ENCODE results near the gene WDR6.

WDR6 gene, protein sequence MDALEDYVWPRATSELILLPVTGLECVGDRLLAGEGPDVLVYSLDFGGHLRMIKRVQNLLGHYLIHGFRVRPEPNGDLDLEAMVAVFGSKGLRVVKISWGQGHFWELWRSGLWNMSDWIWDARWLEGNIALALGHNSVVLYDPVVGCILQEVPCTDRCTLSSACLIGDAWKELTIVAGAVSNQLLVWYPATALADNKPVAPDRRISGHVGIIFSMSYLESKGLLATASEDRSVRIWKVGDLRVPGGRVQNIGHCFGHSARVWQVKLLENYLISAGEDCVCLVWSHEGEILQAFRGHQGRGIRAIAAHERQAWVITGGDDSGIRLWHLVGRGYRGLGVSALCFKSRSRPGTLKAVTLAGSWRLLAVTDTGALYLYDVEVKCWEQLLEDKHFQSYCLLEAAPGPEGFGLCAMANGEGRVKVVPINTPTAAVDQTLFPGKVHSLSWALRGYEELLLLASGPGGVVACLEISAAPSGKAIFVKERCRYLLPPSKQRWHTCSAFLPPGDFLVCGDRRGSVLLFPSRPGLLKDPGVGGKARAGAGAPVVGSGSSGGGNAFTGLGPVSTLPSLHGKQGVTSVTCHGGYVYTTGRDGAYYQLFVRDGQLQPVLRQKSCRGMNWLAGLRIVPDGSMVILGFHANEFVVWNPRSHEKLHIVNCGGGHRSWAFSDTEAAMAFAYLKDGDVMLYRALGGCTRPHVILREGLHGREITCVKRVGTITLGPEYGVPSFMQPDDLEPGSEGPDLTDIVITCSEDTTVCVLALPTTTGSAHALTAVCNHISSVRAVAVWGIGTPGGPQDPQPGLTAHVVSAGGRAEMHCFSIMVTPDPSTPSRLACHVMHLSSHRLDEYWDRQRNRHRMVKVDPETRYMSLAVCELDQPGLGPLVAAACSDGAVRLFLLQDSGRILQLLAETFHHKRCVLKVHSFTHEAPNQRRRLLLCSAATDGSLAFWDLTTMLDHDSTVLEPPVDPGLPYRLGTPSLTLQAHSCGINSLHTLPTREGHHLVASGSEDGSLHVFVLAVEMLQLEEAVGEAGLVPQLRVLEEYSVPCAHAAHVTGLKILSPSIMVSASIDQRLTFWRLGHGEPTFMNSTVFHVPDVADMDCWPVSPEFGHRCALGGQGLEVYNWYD

DNA sequence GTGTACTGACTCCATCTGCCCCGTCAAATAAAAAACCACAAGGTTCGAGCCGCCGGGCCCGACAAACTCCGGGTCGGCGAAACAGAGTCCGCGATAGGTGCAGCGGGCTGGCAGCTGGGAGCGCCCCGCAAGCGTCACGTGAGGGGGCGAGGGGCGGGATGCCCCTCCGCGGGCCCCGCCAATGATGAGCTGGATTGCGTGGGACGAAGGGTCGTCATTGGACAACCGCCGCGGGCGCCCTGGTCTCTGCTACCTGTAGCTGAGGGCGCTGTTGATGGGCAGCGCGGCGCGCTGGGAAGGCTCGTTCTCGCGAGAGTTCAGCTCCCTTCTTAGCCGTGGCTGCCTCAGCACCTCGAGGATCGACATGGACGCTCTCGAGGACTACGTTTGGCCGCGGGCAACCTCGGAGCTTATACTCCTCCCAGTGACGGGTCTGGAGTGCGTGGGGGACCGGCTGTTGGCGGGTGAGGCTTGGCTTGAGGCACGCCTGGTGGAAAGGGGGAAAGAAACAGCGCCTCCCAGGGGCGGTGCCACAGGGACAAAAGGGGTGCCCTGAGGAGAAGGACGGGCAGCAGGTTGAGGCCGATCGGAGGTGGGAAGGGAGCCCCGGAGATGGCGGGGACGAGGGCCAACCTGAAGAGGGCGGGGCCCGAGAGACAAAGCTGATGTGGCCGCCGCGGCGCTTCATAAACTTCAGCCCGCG lies at the start of gene WDR6:
Gene WDR6 (plus strand): TSS at position 324 of the 703 bp plus-strand sequence. CDS start 41 bp downstream, at position 365.
- DNase-seq (ENCODE audit: low read depth): peak; percentile 96

DNA sequence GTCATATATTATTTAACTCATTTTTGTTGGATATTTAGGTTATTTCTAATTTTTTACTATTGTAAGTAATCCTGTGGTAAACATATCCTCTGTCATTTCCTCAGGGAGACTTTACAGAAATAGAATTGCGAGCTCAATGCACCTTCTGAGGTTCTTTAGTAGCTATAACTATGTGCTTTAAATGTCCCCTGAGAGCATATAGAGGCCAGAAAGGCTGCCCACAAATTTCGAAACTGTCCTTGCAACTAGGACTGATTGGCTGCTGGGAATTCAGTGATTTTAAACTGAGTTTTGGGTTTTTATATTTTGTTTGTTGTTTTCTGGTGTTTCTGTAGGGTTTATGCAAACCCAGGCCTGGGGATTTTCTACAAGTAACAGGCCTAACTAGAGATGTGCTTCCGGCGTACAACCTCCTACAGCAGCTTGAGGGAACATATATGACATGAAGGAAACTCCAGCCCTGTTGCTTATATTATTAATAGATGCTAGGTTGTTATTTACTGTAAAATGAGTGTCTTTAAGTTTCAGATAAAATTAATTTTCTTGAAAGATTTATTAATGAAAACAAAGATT lies 46.3 kb upstream of the WDR6 start:
- DNase-seq (ENCODE audit: low read depth): no peak

DNA sequence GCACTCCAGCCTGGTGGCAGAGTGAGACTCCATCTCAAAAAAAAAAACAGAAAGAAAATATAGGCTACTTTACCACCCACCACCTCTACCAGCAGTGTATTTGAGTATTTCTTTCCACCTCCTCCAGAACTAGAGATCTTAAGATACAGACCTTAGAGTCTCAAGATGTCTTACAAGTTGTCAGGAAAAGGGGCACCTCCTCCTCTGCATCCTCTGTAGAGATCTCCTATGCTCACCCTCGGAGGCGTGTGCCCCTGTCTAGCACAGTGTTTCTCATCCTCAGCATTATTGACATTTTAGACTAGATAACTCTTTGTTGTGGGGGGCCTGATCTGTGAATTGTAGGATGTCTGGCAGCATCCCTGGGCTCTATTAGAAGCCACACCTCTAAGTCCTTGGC lies 44.9 kb upstream of the WDR6 start:
- no peak for DNase-seq (ENCODE audit: low read depth)

DNA sequence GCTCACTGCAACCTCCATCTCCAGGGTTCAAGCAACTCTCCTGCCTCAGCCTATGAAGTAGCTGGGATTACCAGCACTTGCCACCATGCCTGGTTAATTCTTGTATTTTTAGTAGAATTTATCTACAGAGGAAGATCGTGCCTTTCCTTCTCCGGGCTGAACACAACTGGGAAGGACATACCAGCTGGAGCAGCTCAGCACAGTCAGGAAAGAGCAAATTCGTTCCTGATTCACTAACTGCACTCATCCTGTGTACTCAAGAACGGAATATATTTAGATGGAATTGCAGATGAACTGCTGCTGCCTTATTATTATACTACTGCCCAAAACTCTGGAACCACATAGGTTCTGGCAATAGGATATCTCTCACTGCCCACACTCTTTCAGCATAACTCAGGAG lies 44.3 kb upstream of the WDR6 start:
- no peak for DNase-seq (ENCODE audit: low read depth)

DNA sequence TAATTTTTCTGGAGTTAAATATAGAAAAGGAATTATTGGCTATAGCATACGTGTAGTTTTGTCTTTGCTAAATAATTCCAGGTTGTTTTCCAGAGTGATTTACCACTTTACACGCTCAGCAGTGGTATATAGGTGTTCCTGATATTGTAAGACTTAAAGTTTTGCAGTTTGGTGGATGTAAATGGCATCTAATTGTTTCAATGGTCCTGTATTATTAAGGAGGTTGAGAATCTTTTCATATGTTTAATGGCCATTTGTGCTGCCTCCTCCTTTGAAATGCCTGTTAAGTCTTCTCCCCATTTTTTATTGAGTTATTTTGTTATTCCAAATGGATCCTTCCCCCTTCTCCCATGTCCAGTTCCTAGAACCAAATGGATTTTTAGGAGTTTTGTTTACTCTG lies 43.6 kb upstream of the WDR6 start:
- no peak for DNase-seq (ENCODE audit: low read depth)

DNA sequence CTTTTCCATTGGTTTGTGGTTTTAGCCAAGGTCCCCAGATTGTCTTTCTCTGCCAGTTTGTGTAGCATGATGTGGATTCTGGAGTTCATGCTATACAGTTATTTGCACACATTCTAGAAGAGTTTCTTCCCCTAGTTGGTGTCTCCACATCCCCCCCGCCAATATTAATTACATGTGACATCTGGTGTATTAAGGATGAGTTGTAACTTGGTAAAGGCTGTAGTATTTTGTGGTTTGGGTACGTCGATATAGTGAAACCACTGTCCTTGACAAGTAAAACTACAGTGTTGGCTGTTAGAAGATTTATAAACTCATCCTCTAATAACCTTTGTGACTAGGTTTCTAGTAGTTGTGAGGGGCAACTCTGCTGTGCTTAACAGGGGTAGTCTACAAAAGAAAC lies 40.8 kb upstream of the WDR6 start:
- DNase-seq (ENCODE audit: low read depth): no peak

DNA sequence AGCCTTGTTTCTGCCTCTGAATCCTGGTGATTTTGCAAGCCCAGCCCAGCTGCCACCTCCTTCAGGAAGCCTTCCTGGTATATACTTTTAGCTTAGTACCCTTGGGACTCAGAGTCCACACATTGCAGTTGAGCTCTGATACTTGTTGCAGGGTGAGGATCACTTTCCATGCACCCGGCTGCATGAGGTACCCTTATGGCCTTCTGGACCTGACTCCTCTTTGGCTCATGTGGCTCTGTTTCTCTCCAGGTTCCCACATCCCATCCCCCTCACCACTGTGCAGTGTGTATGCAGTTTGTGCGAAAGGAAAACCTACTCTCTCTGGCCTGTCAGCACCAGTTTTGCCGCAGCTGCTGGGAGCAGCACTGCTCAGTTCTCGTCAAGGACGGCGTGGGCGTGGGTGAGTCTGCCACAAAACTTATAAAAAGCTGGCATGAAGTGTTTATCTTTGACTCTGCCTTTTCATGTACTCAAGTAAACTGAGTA lies 40.3 kb upstream of the WDR6 start:
- no peak for DNase-seq (ENCODE audit: low read depth)

DNA sequence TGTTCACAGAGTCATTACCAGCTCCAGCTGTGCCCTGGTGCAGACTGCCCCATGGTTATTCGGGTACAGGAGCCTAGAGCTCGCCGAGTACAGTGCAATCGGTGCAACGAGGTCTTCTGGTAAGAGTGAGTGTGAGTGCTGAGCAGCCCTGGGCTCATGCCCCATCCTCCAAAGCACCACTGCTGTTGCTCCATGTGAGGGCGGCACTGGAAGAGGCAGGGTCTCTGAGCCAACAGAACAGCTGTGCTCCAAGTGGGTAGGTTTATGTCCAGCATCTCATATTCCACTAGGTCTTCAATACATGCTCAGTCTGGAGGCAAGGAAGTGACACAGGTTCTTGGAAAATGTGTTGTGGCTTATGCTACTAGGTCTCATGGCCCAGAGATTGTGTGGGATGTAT lies 36.6 kb upstream of the WDR6 start:
- DNase-seq (ENCODE audit: low read depth): no peak

DNA sequence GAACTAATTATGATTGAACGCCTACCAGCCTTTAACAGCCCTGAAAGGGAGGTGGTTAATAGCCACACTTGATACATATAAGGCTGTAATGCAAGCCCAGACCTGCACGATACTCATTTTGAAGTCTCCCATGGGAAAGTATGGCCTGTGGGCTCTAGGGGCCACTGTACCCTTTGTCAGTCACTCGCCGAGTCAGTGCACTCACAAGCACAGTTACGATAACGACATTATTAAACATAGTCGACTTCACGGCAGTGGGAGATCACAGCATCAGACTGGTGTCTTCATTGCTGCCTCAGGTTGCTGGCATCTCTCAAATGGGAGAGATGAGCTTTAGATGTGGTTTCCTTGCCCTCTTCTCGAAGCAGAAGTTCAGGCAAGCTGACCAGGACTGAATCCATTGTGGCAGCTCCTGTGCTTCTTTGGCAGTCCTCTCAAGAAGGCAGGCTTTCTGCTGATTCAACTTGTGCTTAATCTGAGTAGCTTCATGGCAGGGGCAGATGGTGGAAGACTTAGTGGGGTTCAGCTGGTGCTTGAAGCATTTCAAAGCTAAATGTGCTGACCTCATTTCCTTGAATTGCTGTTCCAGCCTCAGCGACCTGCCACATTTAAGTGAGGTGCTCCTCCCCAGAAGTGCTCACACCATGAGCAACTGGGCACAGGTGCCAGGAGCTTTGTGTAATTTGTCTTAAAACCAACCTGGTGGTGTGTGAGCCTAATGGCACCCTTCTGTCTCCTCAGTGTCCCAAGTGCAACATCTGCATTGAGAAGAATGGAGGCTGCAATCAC lies 32.9 kb upstream of the WDR6 start:
- DNase-seq (ENCODE audit: low read depth): no peak

DNA sequence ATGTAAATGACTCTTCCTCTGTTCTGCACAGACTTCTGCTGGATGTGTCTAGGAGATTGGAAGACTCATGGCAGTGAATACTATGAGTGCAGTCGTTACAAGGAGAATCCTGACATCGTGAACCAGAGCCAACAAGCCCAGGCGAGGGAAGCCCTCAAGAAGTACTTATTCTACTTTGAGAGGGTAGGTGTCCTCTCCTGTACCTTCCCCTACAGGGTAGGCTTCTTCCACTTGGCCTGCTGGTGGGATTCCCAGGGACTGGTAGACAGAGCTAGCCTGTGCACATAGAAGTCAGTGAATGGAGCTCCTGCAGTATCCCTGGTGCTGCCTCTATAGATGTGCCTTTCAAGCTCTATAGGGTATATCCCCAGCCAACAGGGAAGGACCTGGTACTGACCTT lies 27.7 kb upstream of the WDR6 start:
- no peak for DNase-seq (ENCODE audit: low read depth)

DNA sequence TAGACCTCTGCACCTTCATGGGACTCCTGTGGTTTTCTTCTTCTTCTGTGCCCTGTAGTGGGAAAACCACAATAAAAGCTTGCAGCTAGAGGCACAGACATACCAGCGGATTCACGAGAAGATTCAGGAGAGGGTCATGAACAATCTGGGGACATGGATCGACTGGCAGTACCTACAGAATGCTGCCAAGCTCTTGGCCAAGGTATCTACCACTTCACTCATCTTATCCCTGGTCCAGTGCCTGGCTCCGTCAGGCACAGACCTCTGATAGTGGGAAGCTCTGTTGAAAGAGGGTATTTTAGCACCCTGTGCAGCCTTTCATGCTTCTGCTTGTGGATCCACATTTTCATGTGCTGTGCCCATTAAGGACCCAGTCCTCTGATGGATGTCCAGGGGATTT lies 26.9 kb upstream of the WDR6 start:
- no peak for DNase-seq (ENCODE audit: low read depth)

DNA sequence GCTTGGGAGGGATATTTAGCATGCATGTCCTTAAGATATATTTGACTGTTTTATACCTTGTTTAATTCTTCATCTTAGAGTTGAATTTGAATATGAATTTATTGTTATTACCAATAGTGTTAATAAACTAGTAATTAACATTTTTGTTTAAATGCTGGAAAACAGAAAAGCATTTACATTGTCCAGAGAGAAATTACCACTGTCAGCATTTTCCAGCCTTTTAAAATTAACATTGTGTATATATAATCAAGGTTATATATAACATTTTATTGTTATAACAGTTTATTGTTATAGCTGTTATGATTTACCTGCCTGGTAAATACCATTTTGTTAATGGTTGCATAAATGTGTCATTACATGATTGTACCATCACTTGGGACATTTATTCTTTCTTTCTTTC lies 25.2 kb upstream of the WDR6 start:
- no peak for DNase-seq (ENCODE audit: low read depth)

DNA sequence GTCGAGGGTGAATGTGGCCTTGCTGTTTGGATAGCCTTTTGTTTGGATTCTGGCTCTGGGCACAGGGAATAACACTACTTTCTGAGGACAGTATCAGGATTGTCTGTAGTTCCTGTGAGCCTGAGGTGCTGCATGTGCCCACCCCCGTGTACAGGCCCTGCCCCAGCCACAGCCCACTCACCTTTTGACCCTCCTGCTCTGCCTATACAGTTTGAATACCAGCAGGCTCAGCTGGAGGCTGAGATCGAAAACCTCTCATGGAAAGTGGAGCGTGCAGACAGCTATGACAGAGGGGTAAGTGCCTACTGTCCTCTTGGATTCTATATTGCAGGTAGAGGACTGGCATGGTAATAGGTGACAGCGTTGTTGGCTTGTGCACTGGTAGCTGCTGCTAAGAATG lies 24.5 kb upstream of the WDR6 start:
- no peak for DNase-seq (ENCODE audit: low read depth)

DNA sequence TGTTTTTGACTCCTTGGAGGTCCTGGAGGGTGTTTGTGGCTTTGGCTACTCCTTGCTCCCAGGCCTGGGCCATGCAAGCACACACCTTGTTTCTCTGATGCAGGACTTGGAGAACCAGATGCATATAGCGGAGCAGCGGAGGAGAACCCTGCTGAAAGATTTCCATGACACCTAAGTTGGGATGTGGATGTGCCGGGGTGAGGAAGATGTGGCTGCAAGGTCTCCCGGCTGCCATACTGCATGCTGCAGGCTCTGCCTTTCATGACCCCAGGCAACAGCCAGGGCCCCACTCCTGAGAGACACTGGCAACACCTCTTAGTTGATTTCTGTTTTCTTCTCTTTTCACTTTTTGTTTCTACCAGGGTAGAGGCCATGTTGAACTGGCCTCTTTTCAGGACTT lies 24.1 kb upstream of the WDR6 start:
- DNase-seq (ENCODE audit: low read depth): no peak

DNA sequence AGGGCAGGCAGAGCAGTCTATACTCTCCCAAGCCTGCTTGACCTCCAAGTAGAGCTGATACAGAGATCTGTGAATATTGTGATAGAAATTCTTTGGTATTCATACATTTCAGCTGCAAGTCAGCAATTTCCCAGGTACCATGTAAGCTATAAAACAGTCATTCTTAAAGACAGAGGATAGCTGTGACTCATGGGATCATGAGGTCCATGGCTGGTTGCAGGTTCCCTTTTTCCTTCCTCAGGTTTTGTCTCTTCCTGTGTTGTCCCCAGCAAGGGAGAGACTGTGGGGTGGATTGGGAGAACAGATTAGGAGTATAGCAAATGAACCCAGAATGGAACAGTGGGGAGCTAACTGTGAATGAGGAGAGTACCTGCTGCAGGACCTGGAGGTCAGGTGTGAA lies 22.5 kb upstream of the WDR6 start:
- no peak for DNase-seq (ENCODE audit: low read depth)

DNA sequence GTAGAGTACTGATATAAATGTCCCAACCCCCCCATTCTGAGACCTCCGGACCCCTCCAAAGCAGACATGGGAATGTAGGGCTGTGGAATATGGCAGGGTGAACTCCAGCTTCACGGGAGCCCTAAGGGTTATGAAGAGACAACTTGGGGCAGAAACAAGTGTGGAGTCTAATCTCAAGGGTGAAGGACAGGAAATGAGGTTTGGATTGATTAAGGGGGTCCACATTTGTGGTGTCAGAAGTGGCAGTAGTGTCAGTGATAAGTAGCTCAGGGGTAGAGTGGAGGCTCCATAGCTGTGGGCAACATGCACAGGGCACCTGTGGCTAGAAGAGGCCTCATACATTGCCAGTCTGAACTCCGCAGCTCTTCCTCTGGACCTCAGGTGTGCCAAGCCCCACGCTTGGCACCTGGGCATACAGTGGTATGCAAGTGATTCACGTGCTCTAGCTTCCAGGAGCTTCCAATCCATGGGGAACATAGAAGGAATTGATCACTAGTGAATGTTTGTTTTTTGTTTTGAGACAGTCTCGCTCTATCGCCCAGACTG lies 21.3 kb upstream of the WDR6 start:
- no peak for DNase-seq (ENCODE audit: low read depth)

DNA sequence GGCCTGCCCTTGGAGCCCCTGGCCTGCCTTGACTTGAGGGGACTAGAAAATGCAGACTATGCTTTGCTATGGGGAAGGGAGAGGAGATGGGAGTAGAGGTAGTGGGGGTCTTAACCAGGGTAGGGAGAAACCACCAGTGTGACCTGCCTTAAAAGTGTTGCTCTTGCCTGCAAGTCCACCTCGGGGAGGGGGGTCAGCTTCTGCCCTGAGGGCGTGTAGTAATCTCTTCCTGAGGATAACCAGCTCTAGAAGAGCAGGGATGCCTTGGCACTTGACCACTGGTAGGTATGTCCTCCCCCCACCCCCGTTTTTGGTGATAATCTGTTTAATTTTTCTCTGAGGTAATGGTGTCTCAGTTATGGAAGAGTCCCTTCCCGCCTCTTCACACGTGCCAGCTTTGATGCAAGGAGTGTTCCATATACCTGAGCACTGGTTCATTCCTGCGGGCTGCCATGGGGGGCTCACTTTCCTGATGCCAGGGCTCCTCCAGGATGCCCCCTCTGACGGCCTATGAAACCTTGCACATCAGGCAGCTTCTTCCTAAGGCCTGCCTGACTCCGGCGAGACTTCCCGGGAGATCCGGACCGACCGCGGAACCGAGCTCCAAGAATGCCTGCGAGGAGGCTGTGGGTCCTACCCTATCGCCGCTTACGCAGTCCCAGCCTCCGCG lies 17.9 kb upstream of the WDR6 start:
- no peak for DNase-seq (ENCODE audit: low read depth)

DNA sequence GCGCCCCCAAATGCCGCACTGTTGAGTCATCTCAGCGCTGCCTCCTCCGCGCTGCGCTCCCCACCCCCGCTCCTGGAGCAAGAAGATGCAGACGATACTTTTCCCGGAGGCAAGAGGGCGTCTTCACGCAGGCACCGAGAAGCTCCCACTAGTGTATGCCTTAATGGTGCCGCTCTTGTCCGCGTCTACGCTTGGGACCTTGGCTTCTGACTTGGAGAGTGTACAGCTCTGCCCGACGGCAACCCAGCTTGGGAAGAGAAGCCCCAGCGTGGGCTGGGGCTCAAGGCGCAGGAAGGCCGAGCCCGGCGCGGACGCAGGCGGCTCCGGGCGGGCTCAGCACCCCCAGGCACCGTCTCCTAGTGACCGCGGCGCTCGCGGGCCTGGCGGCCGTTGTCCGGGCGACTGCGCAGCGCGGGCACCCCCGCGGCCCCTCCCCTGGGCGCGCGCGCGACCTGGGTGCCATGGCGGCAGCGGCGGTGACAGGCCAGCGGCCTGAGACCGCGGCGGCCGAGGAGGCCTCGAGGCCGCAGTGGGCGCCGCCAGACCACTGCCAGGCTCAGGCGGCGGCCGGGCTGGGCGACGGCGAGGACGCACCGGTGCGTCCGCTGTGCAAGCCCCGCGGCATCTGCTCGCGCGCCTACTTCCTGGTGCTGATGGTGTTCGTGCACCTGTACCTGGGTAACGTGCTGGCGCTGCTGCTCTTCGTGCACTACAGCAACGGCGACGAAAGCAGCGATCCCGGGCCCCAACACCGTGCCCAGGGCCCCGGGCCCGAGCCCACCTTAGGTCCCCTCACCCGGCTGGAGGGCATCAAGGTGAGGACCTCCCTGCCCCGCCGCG lies 17.2 kb upstream of the WDR6 start, which contains the start of gene P4HTM:
Gene P4HTM (plus strand): TSS at position 446 of the 840 bp plus-strand sequence. CDS start 16 bp downstream, at position 462.
- peak; percentile 80 for DNase-seq (ENCODE audit: low read depth)
